ENCODE measurements around the gene ZDHHC7.
"Not testable (repeated sequence)": the region's sequence is repeated elsewhere in the genome, so short reads cannot be mapped to it uniquely, and the experiment has no call there.

GRCh38 chr16:85032187-85032586, 20.9 kb upstream of the ZDHHC7 start:
- TF ChIP-seq POLR2A (IDR thresholded peaks at IDR 0.05; ENCODE audit: borderline replicate concordance, extremely low read depth, insufficient read depth, insufficient read length); POLR2AphosphoS5 (IDR thresholded peaks at IDR 0.05; ENCODE audit: low read depth, low read length); MAX (IDR thresholded peaks at IDR 0.05); RAD21 (IDR thresholded peaks at IDR 0.05; ENCODE audit: low read depth): not testable (repeated sequence)
